ENCODE measurements around the gene TMEM114.

TMEM114 gene

GRCh38 chr16:8549843-8550412 lies 40.4 kb downstream of the TMEM114 start:
- DNase-seq (ENCODE audit: low read depth), result no peak

DNA sequence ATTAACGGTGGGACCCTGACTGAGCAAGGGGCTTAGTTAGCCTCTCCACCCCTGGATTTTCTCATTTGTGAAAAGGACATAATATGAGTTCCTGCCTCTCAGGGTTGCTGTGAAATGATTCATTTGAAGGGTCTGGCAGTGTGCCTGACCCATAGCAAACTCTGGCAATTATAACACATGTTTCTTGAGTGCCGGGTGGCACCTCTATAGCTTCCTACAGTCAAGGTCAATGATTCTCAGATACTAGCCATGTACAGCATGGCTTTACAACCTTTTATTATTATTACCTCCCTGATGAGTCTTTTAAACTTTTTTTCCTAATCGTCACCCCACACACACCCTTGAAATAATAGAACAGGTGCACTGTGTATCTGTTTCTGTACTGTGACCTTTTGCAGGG lies 42.1 kb downstream of the TMEM114 start:
- no peak for DNase-seq (ENCODE audit: low read depth)

- no peak for DNase-seq (ENCODE audit: low read depth)
These were observed 42.5 kb downstream of the TMEM114 start for GRCh38 chr16:8547762-8548161.

GRCh38 chr16:8544406-8544805 lies 45.9 kb downstream of the TMEM114 start:
- DNase-seq (ENCODE audit: low read depth), result no peak

GRCh38 chr16:8543258-8543657 lies 47.1 kb downstream of the TMEM114 start:
- no peak for DNase-seq (ENCODE audit: low read depth)

- DNase-seq (ENCODE audit: low read depth), result no peak
These were observed 47.9 kb downstream of the TMEM114 start for GRCh38 chr16:8542393-8542792.

DNA sequence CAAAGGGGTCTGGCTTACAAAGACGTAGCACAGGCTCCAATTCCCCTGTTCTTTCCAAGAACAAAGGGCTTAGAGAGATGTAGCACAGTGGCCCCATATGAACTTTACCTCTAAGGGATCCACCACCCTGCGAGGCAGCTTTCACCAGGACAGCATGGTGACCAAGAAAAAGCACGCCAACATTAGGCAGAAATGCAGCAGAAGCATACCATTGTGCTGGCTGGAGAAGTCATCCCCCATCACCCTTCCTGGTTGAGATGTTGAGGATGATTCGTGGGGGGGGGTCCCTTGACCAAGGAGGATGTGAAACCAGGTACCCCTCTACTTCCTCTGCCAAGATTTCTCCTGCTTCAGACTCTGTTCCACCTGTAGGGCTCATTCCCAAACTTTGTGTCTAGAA lies 48.4 kb downstream of the TMEM114 start:
- DNase-seq (ENCODE audit: low read depth), result no peak

GRCh38 chr16:8537691-8538342 lies 52.5 kb downstream of the TMEM114 start:
- DNase-seq (ENCODE audit: low read depth), result no peak

DNA sequence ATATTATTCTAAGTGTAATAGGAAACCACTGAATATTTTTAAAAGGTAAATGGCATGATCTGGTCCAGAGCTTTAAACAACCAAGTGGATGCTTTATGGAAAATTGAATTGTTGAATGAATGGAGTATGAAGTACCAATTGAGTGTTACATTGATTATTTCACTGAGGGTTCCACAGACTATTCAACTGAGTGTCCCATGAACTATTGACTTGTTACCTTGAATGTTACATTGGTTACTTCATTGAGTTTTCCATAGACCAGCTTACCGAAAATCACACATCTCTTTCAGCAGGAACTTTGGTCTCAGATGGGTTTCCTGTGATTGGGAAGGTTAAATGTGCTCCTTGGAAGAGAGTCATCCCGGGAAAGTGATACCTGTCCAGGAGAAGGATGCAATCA lies 56.8 kb downstream of the TMEM114 start:
- DNase-seq (ENCODE audit: low read depth), result no peak

DNA sequence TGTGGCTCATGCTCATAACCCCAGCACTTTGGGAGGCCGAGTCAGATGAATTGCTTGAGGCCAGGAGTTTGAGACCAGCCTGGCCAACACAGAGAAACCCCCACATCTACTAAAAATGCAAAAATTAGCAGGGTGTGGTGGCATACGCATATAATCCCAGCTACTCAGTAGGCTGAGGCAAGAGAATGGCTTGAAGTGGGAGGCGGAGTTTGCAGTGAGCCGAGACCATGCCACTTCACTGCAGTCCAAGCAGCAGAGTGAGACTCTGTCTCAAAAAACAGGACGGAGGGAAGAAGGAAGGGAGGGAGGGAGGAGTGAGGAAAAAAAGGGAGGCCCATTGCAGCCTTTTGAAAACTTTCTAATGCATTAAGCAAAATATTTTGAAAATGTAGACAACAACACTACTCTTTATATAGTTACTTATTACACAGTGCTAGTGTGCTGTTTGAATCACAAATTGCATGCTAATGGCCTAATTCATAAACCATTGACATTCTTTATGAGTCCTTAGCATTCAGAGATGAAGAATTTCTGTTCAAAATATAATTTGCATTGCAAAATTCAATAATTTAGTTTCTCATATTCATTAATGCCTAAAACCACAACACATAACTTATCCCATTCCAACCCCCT lies 59.4 kb downstream of the TMEM114 start:
- no peak for DNase-seq (ENCODE audit: low read depth)

DNA sequence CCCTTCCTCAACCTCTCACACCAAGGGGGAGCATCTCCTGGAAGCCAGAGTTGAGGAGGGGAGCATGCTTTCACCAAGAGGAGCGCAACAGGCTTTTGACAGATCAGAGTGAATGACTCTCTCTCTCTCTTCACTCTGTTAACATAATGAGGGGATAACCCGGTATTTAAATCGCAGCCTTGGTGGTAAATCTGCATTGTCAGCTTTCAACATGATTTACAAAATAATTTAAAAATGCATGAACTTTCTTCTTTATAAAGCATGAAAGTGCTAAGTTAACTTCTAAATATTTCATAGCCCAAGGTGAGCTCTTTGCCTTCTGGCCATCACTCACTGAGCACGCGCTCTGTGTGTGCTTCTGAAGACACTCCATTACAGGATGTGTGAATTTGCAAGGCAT lies 61.8 kb downstream of the TMEM114 start:
- no peak for DNase-seq (ENCODE audit: low read depth)

DNA sequence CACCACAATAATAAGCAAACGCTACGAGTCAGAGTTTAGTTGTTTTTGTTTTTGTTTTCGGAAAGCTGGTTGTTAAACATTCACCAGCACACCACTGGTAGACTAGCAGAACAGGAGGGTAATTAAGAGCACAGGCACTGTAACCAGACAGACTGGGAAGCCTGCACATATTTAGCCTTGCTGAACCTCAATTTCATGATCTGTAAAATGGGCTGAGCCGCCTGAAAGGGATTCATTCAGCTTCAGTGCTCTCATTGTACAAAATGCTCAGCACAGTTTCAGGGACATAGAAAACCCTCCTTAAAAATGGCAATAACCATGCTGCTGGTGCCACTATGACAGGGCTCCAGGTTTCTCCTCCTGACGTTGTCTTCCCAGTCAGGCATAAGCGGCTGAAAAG lies 66.4 kb downstream of the TMEM114 start:
- DNase-seq (ENCODE audit: low read depth), result no peak

- no peak for DNase-seq (ENCODE audit: low read depth)
These were observed 67.6 kb downstream of the TMEM114 start for GRCh38 chr16:8522757-8523156.

GRCh38 chr16:8519643-8520042 lies 70.7 kb downstream of the TMEM114 start:
- no peak for DNase-seq (ENCODE audit: low read depth)

Measured in fibroblast of the conjunctiva (primary cell).